GM23338 (cell line): Measurements from ENCODE around the gene SZT2. TPM values are rescaled to one million over a fixed set of nuclear protein-coding genes. Genes with fewer than 3 reads are reported as not detected.

Experiments
- ATAC-seq: fragments of 200-7000 bp; cut with Tn5 transposase; 3 replicates; pipeline ENCODE4 v1.9.1; 2020
- DNase-seq: peaks from one replicate; pipeline ENCODE4 v3.0.0-alpha.2; 2015; ENCODE audit warnings: low spot score
- H2AFZ ChIP-seq: fragments of 200-600 bp; sonication (generic); 2 replicates; pipeline ENCODE4 v1.8.0; 2016; ENCODE audit warnings: antibody characterized with exemption, mild to moderate bottlenecking, moderate library complexity
- H3F3A ChIP-seq: fragments of 200-600 bp; sonication (generic); replicated peaks from 2 replicates; pipeline ENCODE4 v1.8.0; 2017; ENCODE audit warnings: antibody characterized with exemption, mixed run types, low read depth
- H3K27ac ChIP-seq: fragments of 200-600 bp; sonication (generic); 2 replicates; pipeline ENCODE4 v1.6.1; 2016; ENCODE audit warnings: low read depth
- H3K27me3 ChIP-seq: fragments of 200-600 bp; sonication (generic); 2 replicates; pipeline ENCODE4 v1.8.0; 2016; ENCODE audit warnings: mild to moderate bottlenecking, mixed run types, moderate library complexity; ENCODE audit not compliant: insufficient read depth
- H3K36me3 ChIP-seq: fragments of 200-600 bp; sonication (generic); 2 replicates; pipeline ENCODE4 v1.8.0; 2016; ENCODE audit warnings: mild to moderate bottlenecking; ENCODE audit not compliant: insufficient read depth
- H3K4me1 ChIP-seq: fragments of 200-600 bp; sonication (generic); 2 replicates; pipeline ENCODE4 v1.8.0; 2016; ENCODE audit warnings: mild to moderate bottlenecking, moderate library complexity; ENCODE audit not compliant: insufficient read depth
- H3K4me2 ChIP-seq: fragments of 200-600 bp; sonication (generic); 2 replicates; pipeline ENCODE4 v1.7.1; 2017; ENCODE audit warnings: mixed run types
- H3K4me3 ChIP-seq: fragments of 200-600 bp; sonication (generic); 2 replicates; pipeline ENCODE4 v1.6.1; 2016; ENCODE audit warnings: mixed run types
- H3K79me2 ChIP-seq: fragments of 200-600 bp; sonication (generic); replicated peaks from 2 replicates; pipeline ENCODE4 v1.8.0; 2017; ENCODE audit warnings: mild to moderate bottlenecking; ENCODE audit not compliant: insufficient read depth
- H3K9me2 ChIP-seq: fragments of 200-600 bp; sonication (generic); 2 replicates; pipeline ENCODE4 v1.8.0; 2017; ENCODE audit not compliant: insufficient read depth
- H4K20me1 ChIP-seq: fragments of 200-600 bp; sonication (generic); replicated peaks from 2 replicates; pipeline ENCODE4 v1.8.0; 2017; ENCODE audit warnings: mild to moderate bottlenecking; ENCODE audit not compliant: insufficient read depth
- H3K27ac Mint-ChIP-seq: 2 replicates; pipeline ENCODE4 v1.8.0; 2020; ENCODE audit warnings: inconsistent platforms, mild to moderate bottlenecking, moderate library complexity, mixed read lengths
- H3K27me3 Mint-ChIP-seq: 3 replicates; pipeline ENCODE4 v1.8.0; 2022; ENCODE audit warnings: low read depth, mild to moderate bottlenecking, moderate library complexity, mixed read lengths, inconsistent platforms; ENCODE audit not compliant: insufficient read depth, poor library complexity
- H3K36me3 Mint-ChIP-seq: 3 replicates; pipeline ENCODE4 v1.8.0; 2021; ENCODE audit warnings: low read depth, mild to moderate bottlenecking, inconsistent platforms, moderate library complexity, mixed read lengths
- H3K4me1 Mint-ChIP-seq: 3 replicates; pipeline ENCODE4 v1.8.0; 2020; ENCODE audit warnings: mild to moderate bottlenecking, inconsistent platforms, mixed read lengths
- H3K4me3 Mint-ChIP-seq: 3 replicates; pipeline ENCODE4 v1.8.0; 2021; ENCODE audit warnings: moderate library complexity, mild to moderate bottlenecking, inconsistent platforms, mixed read lengths
- H3K9me3 Mint-ChIP-seq: 3 replicates; pipeline ENCODE4 v1.8.0; 2020; ENCODE audit warnings: moderate library complexity, mild to moderate bottlenecking, inconsistent platforms, mixed read lengths
- CREB1 ChIP-seq: fragments of 250-450 bp; sonication (Bioruptor Pico); IDR thresholded peaks from 2 replicates; pipeline ENCODE4 v1.5.0; 2020; ENCODE audit warnings: low read depth, mild to moderate bottlenecking, moderate library complexity
- EZH2 ChIP-seq: fragments of 200-600 bp; sonication (generic); IDR thresholded peaks from one replicate; pipeline ENCODE4 v1.8.0; 2017; ENCODE audit warnings: antibody characterized with exemption, mild to moderate bottlenecking, low read depth; ENCODE audit not compliant: unreplicated experiment
- EZH2phosphoT487 ChIP-seq: fragments of 200-600 bp; sonication (generic); IDR thresholded peaks from one replicate; pipeline ENCODE4 v1.8.1; 2018; ENCODE audit warnings: antibody characterized with exemption; ENCODE audit not compliant: unreplicated experiment
- POLR2AphosphoS5 ChIP-seq: IDR thresholded peaks from 2 replicates; pipeline ENCODE4 v1.6.1; 2016; ENCODE audit warnings: antibody characterized with exemption, low read depth
- ZNF114 ChIP-seq: fragments of 250-450 bp; sonication (Bioruptor Pico); IDR thresholded peaks from 2 replicates; pipeline ENCODE4 v1.5.0; 2020; ENCODE audit warnings: mild to moderate bottlenecking, moderate library complexity
- polyA plus RNA-seq: library from polyadenylated mRNA; unstranded; fragments of >200 nt; fragmentation: Nextera tagmentation; extraction: Ambion mirVana; gene quantifications from 2 replicates; pipeline ENCODE4 v1.2.1, GENCODE V29; 2016
- total RNA-seq: library from RNA; depleted of rRNA; stranded (reverse); fragments of >200 nt; shearing (Covaris generic); gene quantifications from 2 replicates; pipeline ENCODE4 v1.2.3, GENCODE V29; 2014
- TF ChIP-seq, protein P1 (sequence below): fragments of 250-450 bp; sonication (Bioruptor Pico); IDR thresholded peaks from 2 replicates; pipeline ENCODE4 v1.5.0; 2020; ENCODE audit warnings: mild to moderate bottlenecking, moderate library complexity

Gene SZT2
- total and polyA plus RNA-seq, 2 experiments from 2014 or later, result 4.1 to 16.1 TPM

DNA sequence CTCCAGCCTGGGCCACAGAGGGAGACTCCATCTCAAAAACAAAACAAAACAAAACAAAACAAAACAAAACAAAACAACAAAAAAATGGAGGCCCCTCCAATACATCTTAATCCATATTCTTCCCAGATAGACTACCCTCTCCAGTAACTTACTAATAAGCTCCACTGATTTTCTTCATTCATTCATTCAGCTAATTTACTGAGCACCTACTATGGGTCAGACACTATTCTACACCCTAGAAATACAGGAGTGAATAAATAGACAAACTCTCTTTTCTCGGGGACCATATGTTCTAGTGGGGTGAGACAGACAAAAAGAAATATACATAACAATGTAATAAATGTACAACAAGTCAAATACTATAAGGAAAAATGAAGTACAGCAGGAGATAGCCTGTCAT is 38.7 kb upstream of the SZT2 start:
- Histone ChIP-seq H3F3A (peaks cover 13% of the 10 kb centered on the region; the same call in 1 of the 2 replicates), H3K4me1 (peaks cover 20% of the 10 kb centered on the region), H4K20me1 (no peaks in the 10 kb centered on the region), H3K27ac (no peak overlapping the region), H3K79me2 (no peaks in the 10 kb centered on the region), H3K9me2 (no peaks in the 10 kb centered on the region), H3K4me2 (no peak overlapping the region), H2AFZ (no peak overlapping the region), H3K36me3 (no peaks in the 10 kb centered on the region), H3K4me3 (no peak overlapping the region), H3K27me3 (peaks cover 18% of the 10 kb centered on the region)
- Mint-ChIP-seq H3K4me3 (no peak overlapping the region; the same call in 2 of the 3 replicates), H3K27ac (no peak overlapping the region), H3K36me3 (no peaks in the 10 kb centered on the region), H3K4me1 (peaks cover 28% of the 10 kb centered on the region), H3K9me3 (no peaks in the 10 kb centered on the region), H3K27me3 (peaks cover 4% of the 10 kb centered on the region)
- no peak for TF ChIP-seq EZH2phosphoT487
- TF ChIP-seq CREB1, result no peak
- TF ChIP-seq EZH2, result no peak
- TF ChIP-seq, protein P1, sequence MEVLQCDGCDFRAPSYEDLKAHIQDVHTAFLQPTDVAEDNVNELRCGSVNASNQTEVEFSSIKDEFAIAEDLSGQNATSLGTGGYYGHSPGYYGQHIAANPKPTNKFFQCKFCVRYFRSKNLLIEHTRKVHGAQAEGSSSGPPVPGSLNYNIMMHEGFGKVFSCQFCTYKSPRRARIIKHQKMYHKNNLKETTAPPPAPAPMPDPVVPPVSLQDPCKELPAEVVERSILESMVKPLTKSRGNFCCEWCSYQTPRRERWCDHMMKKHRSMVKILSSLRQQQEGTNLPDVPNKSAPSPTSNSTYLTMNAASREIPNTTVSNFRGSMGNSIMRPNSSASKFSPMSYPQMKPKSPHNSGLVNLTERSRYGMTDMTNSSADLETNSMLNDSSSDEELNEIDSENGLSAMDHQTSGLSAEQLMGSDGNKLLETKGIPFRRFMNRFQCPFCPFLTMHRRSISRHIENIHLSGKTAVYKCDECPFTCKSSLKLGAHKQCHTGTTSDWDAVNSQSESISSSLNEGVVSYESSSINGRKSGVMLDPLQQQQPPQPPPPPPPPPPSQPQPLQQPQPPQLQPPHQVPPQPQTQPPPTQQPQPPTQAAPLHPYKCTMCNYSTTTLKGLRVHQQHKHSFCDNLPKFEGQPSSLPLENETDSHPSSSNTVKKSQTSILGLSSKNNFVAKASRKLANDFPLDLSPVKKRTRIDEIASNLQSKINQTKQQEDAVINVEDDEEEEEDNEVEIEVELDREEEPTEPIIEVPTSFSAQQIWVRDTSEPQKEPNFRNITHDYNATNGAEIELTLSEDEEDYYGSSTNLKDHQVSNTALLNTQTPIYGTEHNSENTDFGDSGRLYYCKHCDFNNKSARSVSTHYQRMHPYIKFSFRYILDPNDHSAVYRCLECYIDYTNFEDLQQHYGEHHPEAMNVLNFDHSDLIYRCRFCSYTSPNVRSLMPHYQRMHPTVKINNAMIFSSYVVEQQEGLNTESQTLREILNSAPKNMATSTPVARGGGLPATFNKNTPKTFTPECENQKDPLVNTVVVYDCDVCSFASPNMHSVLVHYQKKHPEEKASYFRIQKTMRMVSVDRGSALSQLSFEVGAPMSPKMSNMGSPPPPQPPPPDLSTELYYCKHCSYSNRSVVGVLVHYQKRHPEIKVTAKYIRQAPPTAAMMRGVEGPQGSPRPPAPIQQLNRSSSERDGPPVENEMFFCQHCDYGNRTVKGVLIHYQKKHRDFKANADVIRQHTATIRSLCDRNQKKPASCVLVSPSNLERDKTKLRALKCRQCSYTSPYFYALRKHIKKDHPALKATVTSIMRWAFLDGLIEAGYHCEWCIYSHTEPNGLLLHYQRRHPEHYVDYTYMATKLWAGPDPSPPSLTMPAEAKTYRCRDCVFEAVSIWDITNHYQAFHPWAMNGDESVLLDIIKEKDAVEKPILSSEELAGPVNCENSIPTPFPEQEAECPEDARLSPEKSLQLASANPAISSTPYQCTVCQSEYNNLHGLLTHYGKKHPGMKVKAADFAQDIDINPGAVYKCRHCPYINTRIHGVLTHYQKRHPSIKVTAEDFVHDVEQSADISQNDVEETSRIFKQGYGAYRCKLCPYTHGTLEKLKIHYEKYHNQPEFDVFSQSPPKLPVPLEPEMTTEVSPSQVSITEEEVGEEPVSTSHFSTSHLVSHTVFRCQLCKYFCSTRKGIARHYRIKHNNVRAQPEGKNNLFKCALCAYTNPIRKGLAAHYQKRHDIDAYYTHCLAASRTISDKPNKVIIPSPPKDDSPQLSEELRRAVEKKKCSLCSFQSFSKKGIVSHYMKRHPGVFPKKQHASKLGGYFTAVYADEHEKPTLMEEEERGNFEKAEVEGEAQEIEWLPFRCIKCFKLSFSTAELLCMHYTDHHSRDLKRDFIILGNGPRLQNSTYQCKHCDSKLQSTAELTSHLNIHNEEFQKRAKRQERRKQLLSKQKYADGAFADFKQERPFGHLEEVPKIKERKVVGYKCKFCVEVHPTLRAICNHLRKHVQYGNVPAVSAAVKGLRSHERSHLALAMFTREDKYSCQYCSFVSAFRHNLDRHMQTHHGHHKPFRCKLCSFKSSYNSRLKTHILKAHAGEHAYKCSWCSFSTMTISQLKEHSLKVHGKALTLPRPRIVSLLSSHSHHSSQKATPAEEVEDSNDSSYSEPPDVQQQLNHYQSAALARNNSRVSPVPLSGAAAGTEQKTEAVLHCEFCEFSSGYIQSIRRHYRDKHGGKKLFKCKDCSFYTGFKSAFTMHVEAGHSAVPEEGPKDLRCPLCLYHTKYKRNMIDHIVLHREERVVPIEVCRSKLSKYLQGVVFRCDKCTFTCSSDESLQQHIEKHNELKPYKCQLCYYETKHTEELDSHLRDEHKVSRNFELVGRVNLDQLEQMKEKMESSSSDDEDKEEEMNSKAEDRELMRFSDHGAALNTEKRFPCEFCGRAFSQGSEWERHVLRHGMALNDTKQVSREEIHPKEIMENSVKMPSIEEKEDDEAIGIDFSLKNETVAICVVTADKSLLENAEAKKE (CRISPR knock-in tag), result no peak
- TF ChIP-seq ZNF114 (CRISPR knock-in tag), result no peak
- no peak for TF ChIP-seq POLR2AphosphoS5
- DNase-seq (no peak), ATAC-seq (no peak)
